T-helper 22 cell (primary cell): ENCODE measurements around the gene UCN3.

Source experiments
- DNase-seq: peaks from one replicate; pipeline ENCODE4 v3.0.0-alpha.2; 2020; ENCODE audit warnings: low read depth

UCN3 gene

GRCh38 chr10:5364890-5365338, at the start of gene UCN3:
Gene UCN3 (plus strand): TSS chr10:5364966. CDS start chr10:5373721, 8,755 bp downstream.
- no peak for DNase-seq

- DNase-seq, result peak; percentile 16
Measured at GRCh38 chr10:5317547-5318107, 47.1 kb upstream of the UCN3 start.

- no peak for DNase-seq
Measured at GRCh38 chr10:5318148-5318547, 46.6 kb upstream of the UCN3 start.

- DNase-seq, result no peak
Measured at GRCh38 chr10:5319863-5320262, 44.9 kb upstream of the UCN3 start.

GRCh38 chr10:5321273-5321672, 43.5 kb upstream of the UCN3 start:
- no peak for DNase-seq

- DNase-seq, result no peak
Measured at GRCh38 chr10:5323446-5323845, 41.3 kb upstream of the UCN3 start.

GRCh38 chr10:5325076-5325475, 39.7 kb upstream of the UCN3 start:
- DNase-seq, result no peak

- no peak for DNase-seq
Measured at GRCh38 chr10:5334196-5334880, 30.4 kb upstream of the UCN3 start.

GRCh38 chr10:5338010-5338409, 26.8 kb upstream of the UCN3 start:
- no peak for DNase-seq

GRCh38 chr10:5343092-5343491, 21.7 kb upstream of the UCN3 start:
- no peak for DNase-seq

- no peak for DNase-seq
Measured at GRCh38 chr10:5343561-5343960, 21.2 kb upstream of the UCN3 start.

GRCh38 chr10:5343979-5344378, 20.8 kb upstream of the UCN3 start:
- DNase-seq, result no peak

GRCh38 chr10:5344746-5345145, 20.0 kb upstream of the UCN3 start:
- no peak for DNase-seq

- DNase-seq, result no peak
Measured at GRCh38 chr10:5346881-5347280, 17.9 kb upstream of the UCN3 start.

- no peak for DNase-seq
Measured at GRCh38 chr10:5349362-5349761, 15.4 kb upstream of the UCN3 start.

- DNase-seq, result no peak
Measured at GRCh38 chr10:5354068-5354467, 10.7 kb upstream of the UCN3 start.

- no peak for DNase-seq
Measured at GRCh38 chr10:5355594-5356301, 9.0 kb upstream of the UCN3 start.

- no peak for DNase-seq
Measured at GRCh38 chr10:5356302-5356763, 8.4 kb upstream of the UCN3 start.

GRCh38 chr10:5360318-5360915, 4.3 kb upstream of the UCN3 start:
- DNase-seq, result no peak

- no peak for DNase-seq
Measured at GRCh38 chr10:5361966-5362365, 2.8 kb upstream of the UCN3 start.

GRCh38 chr10:5362873-5363272, 1.9 kb upstream of the UCN3 start:
- DNase-seq, result no peak

GRCh38 chr10:5364374-5364773, 392 bp upstream of the UCN3 start:
- no peak for DNase-seq

GRCh38 chr10:5365928-5366327, 1.2 kb downstream of the UCN3 start:
- no peak for DNase-seq
